GM12801 (cell line): ENCODE results near the gene GRIN2A.

Experiments
- TF ChIP-seq, protein P1 (sequence below): IDR thresholded peaks from one replicate; pipeline ENCODE4 v1.5.1; 2011; ENCODE audit warnings: control low read depth; ENCODE audit not compliant: insufficient read length; ENCODE audit errors: extremely low read depth

Gene GRIN2A

DNA sequence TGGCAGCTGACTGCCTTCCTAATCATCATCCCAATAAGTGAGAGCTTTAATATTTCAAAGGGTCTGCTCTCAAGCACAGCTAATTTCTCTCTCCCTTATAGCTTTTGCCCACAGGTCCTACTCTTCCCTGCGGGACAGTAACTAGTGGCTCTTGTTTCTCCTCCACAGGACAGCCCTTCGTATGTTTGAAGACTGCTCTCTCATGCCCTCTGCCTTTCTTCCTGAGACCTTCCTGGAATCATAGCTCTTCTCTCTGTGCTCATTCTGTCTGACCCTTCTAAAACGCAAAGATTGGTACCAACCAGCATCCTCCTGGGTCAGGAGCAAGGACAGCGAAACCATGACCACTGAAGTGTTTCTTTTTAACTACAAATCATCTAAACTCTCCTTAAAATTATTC, 168.9 kb downstream of the GRIN2A start:
- TF ChIP-seq, protein P1, sequence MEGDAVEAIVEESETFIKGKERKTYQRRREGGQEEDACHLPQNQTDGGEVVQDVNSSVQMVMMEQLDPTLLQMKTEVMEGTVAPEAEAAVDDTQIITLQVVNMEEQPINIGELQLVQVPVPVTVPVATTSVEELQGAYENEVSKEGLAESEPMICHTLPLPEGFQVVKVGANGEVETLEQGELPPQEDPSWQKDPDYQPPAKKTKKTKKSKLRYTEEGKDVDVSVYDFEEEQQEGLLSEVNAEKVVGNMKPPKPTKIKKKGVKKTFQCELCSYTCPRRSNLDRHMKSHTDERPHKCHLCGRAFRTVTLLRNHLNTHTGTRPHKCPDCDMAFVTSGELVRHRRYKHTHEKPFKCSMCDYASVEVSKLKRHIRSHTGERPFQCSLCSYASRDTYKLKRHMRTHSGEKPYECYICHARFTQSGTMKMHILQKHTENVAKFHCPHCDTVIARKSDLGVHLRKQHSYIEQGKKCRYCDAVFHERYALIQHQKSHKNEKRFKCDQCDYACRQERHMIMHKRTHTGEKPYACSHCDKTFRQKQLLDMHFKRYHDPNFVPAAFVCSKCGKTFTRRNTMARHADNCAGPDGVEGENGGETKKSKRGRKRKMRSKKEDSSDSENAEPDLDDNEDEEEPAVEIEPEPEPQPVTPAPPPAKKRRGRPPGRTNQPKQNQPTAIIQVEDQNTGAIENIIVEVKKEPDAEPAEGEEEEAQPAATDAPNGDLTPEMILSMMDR: no peak

DNA sequence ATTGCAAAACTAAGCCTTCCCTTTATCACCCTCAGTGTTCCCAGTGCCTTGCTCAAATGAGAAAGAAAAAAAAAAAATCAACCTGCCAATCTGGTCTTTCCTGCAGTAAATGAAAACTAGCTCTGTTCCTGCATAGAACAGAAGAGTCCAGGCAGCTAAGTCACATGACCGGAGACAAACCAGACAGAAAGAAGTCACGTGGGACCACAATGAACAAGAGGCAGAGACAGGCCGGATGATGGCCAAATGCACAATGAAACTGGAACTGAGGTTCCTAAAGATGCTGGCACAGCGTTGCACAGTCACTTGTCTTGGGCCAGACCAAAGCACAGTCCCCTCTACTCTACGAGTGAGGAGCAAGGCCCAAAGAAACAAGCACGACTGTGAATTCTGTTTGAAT, 172.5 kb downstream of the GRIN2A start:
- TF ChIP-seq, protein P1: no peak

DNA sequence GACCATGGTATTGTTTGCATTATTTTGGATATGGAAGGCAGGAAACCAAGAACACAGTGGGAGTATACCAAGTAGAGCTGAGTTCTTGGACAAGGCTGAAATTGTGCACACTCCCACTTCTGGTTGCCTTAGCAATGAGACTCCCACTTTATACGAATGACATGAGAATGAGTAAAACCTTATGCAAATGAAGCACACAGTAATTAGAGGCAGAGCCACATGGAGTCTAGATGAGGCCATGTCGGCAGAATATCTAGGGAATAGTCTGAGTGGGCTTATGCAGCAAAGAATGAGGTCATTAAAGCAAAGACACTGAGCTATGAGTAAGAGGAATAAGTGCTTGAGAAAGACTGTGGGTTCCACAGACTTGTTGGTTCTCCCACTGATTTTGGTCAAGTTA, 178.7 kb downstream of the GRIN2A start:
- TF ChIP-seq, protein P1: no peak

DNA sequence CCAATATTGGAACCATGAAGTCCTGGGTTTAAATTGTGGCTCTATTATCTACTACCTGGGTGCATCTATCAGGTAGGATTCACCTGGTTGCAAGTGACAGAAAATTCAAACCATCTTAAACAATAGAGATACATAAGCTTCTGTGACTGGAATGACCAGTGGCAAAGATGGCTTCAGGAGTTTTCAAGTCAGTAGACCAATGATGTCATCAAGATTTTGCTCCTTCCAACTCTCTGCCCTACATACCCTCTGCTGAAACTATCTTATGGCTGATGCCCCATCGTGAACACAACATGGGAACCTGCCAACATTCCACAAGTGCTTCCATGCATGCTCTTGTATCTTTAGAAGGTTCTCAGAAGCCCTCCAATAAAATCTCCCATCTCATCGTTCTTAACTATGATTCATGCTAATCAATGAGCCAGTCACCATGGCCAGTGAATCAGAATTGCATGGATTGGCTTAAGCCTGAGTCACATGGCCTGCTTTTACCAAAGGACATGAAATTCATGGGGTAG, 180.9 kb downstream of the GRIN2A start:
- TF ChIP-seq, protein P1: no peak

DNA sequence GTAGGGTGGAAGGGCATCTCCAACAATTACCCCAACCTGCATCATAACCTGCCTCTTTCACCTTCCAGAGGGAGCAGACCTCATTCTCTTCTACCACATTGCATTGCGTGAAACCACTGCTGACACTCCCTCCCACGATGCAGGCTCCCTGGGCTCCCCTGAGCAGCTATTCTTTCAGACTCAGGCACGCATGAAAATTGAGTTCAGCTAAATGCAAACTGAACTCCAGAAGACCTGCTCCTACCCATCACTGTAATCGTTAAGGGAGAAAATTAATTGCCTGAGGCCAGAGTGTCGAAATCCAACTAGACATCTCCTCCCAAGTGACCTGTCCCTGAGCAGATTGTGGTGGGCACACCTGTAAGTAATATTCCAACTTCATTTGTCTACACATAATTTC, 186.0 kb downstream of the GRIN2A start:
- TF ChIP-seq, protein P1: no peak

DNA sequence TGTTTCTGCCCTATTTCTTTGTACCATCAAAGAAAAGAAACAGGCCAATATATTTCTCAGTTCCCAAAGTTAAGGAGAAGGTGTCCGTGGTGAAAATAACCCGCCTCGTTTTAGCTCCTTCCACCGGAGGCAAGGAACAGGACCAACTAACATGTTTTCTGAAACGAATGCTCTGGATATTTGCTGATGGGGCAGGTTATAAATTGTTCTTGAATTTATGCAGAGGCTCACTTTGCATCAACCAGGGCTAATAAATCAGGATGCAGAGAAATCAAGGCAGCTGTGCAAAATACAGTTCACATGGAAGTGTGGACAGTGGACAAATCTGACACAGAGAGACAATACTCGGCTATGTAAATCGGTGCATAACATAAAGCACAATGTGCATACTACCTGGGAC, 189.8 kb downstream of the GRIN2A start:
- TF ChIP-seq, protein P1: no peak

DNA sequence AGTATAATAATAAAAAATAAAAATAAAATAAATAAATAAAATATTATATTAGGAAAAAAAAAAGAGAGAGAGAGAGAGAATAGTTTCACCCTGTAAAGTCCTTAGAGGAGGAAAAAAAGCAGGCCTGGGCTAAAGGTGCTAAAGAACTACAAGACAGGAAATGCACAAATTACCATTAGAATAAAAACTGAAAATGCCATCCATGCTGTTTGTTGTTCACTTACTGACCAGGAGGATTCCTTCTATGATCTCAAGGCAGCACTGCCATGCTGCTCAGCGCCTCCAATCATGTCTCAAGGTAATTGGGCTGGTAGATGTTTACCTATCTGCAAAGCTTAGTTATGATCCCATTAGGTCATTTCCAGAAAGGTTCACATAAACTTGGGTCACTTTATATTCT, 201.2 kb downstream of the GRIN2A start:
- TF ChIP-seq, protein P1: no peak

DNA sequence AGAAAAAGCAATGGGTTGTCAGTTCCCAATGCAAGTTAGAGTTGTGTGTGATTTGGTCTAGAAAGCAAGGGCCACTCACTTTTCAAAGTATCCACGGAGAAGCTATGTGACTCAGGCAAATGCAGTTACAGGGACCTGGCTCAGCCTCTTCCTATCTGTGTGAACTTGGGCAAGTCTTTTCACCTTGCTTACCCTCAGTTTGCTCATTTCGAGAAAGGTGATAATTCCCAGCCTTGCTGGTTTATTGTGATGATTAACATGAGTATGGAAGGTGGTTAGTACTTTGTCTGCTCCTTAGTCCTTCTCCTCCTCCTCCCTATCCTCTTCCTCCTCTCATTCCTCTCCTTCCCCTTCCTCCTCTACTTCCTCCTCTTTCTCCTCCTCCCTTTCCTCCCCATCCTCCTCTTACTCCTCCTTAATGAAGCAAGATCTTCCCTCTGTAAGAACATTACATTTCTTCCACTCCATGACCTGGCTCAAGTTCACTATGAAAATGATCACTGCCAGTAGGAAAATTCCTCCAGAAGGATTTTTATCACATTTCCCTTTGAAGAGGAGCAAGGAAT, 204.0 kb downstream of the GRIN2A start:
- TF ChIP-seq, protein P1: no peak
